Stomach (tissue), 4 donors: ENCODE data around the gene LPIN2.

ENCODE experiments used
- CTCF ChIP-seq, 7 experiments: fragments of 450-650 bp in 4 of 7; fragments of 200-600 bp in 3 of 7; sonication (generic) in 3 of 7; IDR thresholded peaks; one replicate each; pipeline ENCODE4 v1.5.1; 2016 to 2019; ENCODE audit warnings: antibody characterized with exemption in 7 of 7, control low read depth in 2 of 7, mild to moderate bottlenecking in 1 of 7
- POLR2A ChIP-seq, 4 donors: fragments of 450-650 bp; IDR thresholded peaks; one replicate each; pipeline ENCODE4 v1.6.1; 2016; ENCODE audit warnings: antibody characterized with exemption in 4 of 4, control low read depth in 2 of 4, mild to moderate bottlenecking in 1 of 4, moderate library complexity in 1 of 4
- POLR2AphosphoS5 ChIP-seq, 3 donors: sonication (generic); formaldehyde crosslinking; IDR thresholded peaks; one replicate each; pipeline ENCODE4 v1.6.1; 2016; ENCODE audit warnings: antibody characterized with exemption in 3 of 3

GRCh38 chr18:3048820-3049349 is 35.9 kb upstream of the LPIN2 start:
- TF ChIP-seq POLR2AphosphoS5 (IDR thresholded peaks at IDR 0.05) (no peak), POLR2A (IDR thresholded peaks at IDR 0.05) (no peak), CTCF (IDR thresholded peaks at IDR 0.05) (no peak)
